Stimulated activated CD8-positive, alpha-beta memory T cell treated with anti-CD3 and anti-CD28 coated beads, Interleukin-7, amount 100 ng/mL, for 24 hours (primary cell): ENCODE data around the gene CENPB.

Experiments
- DNase-seq: peaks from one replicate; pipeline ENCODE4 v3.0.0-alpha.2; 2020; ENCODE audit warnings: low read depth

CENPB gene

DNA sequence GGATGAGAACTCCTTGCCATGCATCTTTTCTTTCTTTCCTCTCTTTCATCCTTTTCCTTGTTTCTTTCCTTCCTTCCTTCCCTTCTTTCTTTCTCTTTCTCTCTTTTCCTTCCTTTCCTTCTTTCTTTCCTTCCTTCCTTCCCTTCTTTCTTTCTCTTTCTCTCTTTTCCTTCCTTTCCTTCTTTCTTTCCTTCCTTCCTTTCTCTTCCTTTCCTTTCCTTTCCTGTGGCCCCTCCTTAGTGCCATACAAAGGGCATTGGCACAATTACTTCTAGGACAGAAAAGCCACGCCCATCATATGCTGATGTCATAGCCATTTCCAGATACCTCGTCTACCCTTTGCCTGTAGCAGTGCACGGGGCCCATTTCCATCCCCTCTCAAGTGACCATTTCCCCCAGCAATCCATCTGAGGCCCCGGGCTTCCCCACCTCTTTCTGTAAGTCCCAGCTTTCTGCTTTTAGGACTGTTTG is 2.2 kb upstream of the CENPB start:
- no peak for DNase-seq

GRCh38 chr20:3787324-3788014 is 929 bp upstream of the CENPB start:
- DNase-seq: no peak

GRCh38 chr20:3786126-3786484 is 435 bp downstream of the CENPB start:
- DNase-seq: no peak

- no peak for DNase-seq
Measured at GRCh38 chr20:3785240-3786125, 1.1 kb downstream of the CENPB start.

GRCh38 chr20:3784863-3785239 is 1.7 kb downstream of the CENPB start:
- DNase-seq: no peak

- no peak for DNase-seq
Measured at GRCh38 chr20:3784216-3784853, 2.2 kb downstream of the CENPB start.

DNA sequence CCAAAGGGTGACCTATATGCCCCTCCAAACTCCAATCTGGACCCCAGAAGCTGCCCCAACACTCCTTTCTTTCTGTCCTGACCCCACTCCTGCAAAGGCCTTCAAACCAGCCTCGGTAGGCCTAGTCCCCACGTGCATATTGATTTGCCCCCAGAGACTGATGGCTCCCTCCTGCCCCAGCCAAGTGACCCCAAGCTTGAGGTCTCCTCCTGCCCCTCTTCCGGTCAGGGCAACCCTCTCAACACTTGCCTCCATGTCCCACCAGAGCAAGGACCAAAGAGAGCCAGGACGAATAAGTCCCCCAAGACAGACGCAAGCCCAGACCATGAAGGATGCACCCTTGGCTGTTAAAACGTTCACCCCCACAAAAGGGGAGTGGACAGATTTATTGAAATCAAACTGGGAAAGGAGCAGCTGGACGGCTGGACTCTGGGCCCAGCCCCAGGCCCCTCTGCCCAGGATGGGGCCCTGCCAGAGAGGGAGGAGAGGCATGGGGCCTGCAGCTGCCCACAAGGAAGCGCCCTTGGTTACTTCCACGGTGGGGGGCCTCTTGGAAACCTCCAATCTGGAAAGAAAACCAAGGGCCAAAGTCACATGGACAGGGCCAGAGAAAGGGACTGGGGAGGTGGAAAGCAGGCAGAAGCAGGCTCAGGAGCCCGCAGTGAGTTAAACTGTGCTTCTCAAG is 2.9 kb downstream of the CENPB start:
- no peak for DNase-seq

DNA sequence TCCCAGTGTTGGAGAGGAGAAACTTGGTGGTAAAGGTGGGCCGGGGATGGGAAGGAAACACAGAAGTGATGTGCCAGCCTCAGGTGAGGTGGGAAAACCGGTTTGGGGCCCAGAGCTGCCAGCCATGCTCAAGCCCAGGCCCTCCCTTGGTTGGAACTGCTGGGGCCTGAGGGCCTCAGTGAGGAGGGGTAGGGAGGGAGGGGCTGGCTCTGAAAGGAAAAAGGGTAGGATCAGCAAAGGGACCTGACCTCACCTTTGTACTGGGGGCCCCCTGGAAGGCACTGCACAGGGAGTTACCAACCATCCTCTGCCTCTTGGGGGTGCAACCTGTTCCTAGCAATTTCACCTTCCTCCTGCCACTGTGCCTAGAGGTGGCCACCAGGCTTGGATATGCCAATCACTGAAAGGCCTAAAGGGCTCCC is 3.5 kb downstream of the CENPB start:
- no peak for DNase-seq

GRCh38 chr20:3782597-3782996 is 3.9 kb downstream of the CENPB start:
- no peak for DNase-seq

DNA sequence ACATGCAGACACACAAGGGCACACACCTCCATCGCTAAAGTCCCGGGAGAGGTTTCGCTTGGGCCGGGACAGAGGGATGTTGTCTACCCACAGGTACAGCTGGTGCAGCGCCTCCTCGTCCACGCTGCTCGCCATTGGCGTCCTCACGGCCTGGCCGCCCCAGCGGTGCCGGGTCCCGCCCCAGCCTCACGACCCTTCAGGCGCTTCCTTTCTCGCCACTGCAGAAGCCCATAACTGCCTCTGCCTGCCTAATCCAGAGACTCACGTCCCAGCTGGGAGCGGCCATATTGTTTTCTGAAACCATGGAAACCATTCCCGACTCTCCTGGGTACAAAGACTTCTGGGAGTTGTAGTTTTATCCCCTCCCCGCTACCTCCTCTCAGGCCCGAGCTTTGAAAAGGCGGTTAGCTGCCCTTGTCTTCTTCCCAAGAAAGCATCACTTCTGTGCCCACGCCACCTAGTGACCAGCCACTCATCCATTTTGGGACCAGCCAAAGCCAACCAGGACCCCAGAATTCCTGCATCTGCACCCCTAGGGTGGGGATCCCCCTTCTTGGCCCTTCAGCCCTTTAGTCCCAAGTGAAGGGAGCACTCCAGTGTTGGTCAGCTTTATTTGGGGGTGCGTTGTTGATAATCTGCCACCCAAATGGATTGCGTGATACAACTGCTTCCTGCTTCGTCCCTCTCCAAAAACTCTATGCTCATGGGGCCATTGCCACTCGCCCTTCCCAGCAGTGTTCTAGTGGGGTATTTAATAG is 5.2 kb downstream of the CENPB start, which contains the start of gene SPEF1:
SPEF1 (minus strand) TSS at position 296 of the 758 bp plus-strand sequence; CDS start at position 135, 161 bp downstream.
- DNase-seq: no peak

- DNase-seq: no peak
Measured at GRCh38 chr20:3778976-3779375, 7.6 kb downstream of the CENPB start.

GRCh38 chr20:3777716-3778629 is 8.6 kb downstream of the CENPB start:
- DNase-seq: no peak

- no peak for DNase-seq
Measured at GRCh38 chr20:3777381-3777715, 9.2 kb downstream of the CENPB start.

DNA sequence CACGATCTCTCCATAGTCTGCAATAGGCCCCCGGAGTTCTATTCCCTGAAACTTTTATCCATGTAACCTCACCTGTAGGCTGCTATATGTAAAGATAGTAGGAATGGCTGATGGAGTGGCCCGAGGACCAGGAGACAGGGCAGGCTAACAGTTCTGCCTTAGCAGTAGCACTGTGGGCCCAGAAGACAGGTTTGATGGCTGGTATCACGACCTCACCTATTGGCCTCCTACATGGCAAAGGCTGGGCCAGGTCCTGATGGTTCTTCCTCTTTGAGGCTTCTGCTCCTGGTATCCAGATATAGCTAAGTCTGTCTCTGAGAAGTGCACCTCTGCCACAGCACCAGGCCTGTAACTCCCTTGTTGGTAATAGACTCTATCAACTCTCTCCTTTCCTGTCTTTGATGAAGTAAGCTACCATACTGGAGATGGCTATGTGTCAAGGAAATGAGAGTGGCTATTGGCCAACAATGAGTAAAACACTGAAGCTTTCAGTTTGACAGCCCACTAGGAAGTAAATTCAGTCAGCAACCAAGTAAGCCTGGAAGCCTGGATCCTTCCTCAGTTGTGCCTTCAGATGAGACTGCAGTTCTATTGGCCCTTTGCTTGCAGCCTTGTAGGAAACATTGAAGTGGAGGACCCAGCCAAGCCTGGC is 11.0 kb downstream of the CENPB start:
- DNase-seq: no peak

DNA sequence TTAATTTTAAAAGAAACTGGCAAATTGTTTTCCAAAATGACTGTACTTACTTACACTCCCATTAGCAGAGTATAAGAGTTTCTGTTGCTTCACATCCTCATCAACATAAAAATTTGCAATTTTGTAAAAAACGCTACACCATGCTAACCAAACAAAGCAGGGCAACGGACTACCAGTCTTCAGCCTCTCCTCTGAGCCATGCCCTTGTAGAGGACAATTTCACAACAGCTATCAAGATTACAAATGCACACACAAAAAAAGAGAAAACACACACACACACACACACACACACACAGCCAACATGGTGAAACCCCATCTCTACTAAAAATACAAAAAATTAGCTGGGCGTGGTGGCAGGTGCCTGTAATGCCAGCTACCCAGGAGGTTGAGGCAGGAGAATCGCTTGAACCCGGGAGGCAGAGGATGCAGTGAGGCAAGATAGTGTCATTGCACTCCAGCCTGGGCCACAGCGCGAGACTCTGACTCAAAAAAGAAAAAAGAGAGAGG is 14.9 kb downstream of the CENPB start:
- no peak for DNase-seq

DNA sequence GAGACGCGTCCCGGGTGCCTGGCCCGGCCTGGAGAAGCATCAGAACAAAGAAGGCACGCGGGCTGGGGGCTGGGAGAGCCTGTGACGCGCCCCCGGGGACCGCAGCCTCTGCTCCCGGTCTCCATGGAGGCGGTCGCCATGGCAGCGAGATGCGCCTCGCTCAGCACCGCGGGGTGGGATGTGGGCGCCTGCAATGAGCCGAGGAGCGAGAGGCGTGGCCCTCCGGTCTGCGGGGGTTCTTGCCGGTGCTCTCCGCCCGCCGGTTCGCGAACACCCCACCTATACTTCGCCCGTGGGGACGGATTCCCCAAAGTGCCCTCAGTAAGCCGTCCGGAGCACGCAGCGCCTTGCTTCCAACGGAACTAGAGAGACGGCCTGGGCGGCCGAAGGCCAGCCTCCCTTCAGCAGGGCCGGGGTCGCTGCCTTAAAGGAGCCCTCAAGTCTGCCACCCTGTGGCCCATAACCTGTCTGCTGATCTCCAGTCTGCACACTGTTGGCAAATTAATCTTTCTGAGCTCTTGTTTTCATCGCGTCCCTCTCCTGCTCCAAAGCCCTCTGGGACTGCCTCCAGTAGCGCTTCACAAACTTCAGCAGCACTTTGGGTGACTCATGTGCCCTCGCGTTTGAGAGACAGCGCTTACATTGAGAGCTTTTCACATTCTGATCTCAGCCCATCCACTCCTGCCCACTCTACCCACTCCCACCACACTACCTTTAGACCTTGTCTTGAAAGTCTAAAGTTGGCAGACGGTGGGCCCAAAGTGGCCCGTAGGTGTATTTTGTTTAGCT is 18.0 kb downstream of the CENPB start:
- peak; percentile 65 for DNase-seq

- peak; percentile 90 for DNase-seq
Measured at GRCh38 chr20:3767427-3768341, 18.9 kb downstream of the CENPB start, which contains the start of gene ADISSP. Gene ADISSP (minus strand): TSS chr20:3767753. CDS start chr20:3760100, 7,653 bp downstream.

DNA sequence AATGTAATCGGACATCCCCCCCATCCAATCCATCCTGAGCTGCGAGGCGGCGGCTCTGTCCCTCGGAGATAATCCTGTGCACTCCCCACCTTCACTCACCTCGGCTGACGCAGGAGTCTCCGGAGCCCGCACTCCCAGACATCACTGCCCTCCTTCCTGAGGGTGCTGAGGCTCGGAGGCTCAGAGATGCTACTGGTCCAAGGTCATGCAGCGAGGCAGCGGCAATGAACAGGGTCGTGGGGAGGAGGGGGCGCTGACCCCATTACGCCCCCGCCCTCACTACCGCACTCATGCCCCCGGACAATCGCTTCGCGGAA is 19.5 kb downstream of the CENPB start:
- no peak for DNase-seq
